ENCODE results near the gene VAV2. TPM values are rescaled to one million over a fixed set of nuclear protein-coding genes. Genes with fewer than 3 reads are reported as not detected.

Gene VAV2
- total and polyA plus RNA-seq, 4 donors: 4.9 to 26.4 (median 17.0) TPM

DNA sequence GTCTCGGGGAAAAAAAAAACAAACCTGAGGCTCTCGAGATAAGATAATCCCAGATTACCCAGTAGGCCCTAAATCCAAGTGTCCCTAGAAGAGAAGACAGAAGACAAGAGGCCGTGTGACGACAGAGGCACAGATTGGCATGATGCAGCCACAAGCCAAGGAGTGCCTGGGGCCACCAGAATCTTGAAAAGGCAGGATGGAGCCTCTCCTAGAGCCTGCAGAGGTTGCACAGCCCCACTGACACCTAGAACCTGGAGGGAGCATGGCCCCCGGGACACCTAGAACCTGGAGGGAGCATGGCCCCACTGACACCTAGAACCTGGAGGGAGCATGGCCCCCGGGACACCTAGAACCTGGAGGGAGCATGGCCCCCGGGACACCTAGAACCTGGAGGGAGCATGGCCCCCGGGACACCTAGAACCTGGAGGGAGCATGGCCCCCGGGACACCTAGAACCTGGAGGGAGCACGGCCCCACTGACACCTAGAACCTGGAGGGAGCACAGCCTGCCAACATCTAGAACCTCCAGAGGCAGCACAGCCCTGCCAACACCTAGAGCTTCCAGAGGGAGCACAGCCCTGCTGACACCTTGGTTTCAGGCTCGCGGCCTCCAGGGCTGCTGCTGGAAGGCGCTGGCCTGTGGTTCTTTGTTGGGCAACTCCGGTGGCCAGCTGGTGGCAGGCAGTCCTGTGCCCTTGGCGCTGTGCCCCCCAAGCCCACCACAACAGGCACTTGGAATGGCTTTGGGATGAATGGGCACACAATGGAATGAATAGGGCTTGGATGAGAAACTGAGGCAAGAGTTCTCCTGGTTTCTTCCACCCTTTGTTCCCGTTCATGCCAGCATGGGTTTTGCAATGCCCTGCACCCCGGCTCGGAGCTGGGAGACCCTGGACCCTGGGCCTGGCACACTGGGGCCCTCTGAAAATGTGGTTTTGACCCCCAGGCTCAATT lies 39.2 kb downstream of the VAV2 start:
- Histone ChIP-seq H3K9ac (ENCODE audit: low read depth in 1 of 2, low read length in 2 of 2) (no peak overlapping the region), H3K4me1 (ENCODE audit: control insufficient read depth in 4 of 4, insufficient read depth in 4 of 4, low read length in 3 of 4) (peaks cover 0 to 25% (median 5%) of the 10 kb centered on the region in 4 donors), H3K27me3 (ENCODE audit: control insufficient read depth in 4 of 4, insufficient read depth in 4 of 4, low read length in 3 of 4) (no peaks in the 10 kb centered on the region), H3K36me3 (ENCODE audit: control insufficient read depth in 4 of 4, insufficient read depth in 3 of 4, low read depth in 1 of 4, low read length in 3 of 4) (no peaks in the 10 kb centered on the region), H3K27ac (ENCODE audit: low read depth in 1 of 2, low read length in 2 of 2) (no peak overlapping the region), H3K9me3 (ENCODE audit: control insufficient read depth in 4 of 4, low read length in 3 of 4) (no peaks in the 10 kb centered on the region), H3K4me3 (ENCODE audit: low read depth in 1 of 3, low read length in 3 of 3) (no peak overlapping the region)
- no peak for DNase-seq (ENCODE audit: low spot score)
- WGBS: 94% methylated on average over 18 of the region's 18 CpGs
- TF ChIP-seq SP1 (IDR thresholded peaks at IDR 0.05): no peak
- TF ChIP-seq, protein P1, sequence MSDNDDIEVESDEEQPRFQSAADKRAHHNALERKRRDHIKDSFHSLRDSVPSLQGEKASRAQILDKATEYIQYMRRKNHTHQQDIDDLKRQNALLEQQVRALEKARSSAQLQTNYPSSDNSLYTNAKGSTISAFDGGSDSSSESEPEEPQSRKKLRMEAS (IDR thresholded peaks at IDR 0.05): no peak
- TF ChIP-seq, protein P2, sequence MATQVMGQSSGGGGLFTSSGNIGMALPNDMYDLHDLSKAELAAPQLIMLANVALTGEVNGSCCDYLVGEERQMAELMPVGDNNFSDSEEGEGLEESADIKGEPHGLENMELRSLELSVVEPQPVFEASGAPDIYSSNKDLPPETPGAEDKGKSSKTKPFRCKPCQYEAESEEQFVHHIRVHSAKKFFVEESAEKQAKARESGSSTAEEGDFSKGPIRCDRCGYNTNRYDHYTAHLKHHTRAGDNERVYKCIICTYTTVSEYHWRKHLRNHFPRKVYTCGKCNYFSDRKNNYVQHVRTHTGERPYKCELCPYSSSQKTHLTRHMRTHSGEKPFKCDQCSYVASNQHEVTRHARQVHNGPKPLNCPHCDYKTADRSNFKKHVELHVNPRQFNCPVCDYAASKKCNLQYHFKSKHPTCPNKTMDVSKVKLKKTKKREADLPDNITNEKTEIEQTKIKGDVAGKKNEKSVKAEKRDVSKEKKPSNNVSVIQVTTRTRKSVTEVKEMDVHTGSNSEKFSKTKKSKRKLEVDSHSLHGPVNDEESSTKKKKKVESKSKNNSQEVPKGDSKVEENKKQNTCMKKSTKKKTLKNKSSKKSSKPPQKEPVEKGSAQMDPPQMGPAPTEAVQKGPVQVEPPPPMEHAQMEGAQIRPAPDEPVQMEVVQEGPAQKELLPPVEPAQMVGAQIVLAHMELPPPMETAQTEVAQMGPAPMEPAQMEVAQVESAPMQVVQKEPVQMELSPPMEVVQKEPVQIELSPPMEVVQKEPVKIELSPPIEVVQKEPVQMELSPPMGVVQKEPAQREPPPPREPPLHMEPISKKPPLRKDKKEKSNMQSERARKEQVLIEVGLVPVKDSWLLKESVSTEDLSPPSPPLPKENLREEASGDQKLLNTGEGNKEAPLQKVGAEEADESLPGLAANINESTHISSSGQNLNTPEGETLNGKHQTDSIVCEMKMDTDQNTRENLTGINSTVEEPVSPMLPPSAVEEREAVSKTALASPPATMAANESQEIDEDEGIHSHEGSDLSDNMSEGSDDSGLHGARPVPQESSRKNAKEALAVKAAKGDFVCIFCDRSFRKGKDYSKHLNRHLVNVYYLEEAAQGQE (IDR thresholded peaks at IDR 0.05): no peak
- no peak for TF ChIP-seq HNF4A (conservative IDR thresholded peaks at IDR 0.05)
- TF ChIP-seq EGR1 (IDR thresholded peaks at IDR 0.05; ENCODE audit: low read depth in 2 of 2): no peak
- no peak for TF ChIP-seq JUND (IDR thresholded peaks at IDR 0.05)
- TF ChIP-seq, protein P3, sequence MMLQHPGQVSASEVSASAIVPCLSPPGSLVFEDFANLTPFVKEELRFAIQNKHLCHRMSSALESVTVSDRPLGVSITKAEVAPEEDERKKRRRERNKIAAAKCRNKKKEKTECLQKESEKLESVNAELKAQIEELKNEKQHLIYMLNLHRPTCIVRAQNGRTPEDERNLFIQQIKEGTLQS (IDR thresholded peaks at IDR 0.05): no peak
- TF ChIP-seq FOXA2 (IDR thresholded peaks at IDR 0.05): no peak
- no peak for TF ChIP-seq GABPA (IDR thresholded peaks at IDR 0.05 in 1 of 2, conservative IDR thresholded peaks at IDR 0.05 in 1 of 2)
- no peak for TF ChIP-seq NR2F2 (IDR thresholded peaks at IDR 0.05)
- TF ChIP-seq FOXA1 (IDR thresholded peaks at IDR 0.05): no peak
- TF ChIP-seq RAD21 (IDR thresholded peaks at IDR 0.05): no peak
- TF ChIP-seq, protein P4, sequence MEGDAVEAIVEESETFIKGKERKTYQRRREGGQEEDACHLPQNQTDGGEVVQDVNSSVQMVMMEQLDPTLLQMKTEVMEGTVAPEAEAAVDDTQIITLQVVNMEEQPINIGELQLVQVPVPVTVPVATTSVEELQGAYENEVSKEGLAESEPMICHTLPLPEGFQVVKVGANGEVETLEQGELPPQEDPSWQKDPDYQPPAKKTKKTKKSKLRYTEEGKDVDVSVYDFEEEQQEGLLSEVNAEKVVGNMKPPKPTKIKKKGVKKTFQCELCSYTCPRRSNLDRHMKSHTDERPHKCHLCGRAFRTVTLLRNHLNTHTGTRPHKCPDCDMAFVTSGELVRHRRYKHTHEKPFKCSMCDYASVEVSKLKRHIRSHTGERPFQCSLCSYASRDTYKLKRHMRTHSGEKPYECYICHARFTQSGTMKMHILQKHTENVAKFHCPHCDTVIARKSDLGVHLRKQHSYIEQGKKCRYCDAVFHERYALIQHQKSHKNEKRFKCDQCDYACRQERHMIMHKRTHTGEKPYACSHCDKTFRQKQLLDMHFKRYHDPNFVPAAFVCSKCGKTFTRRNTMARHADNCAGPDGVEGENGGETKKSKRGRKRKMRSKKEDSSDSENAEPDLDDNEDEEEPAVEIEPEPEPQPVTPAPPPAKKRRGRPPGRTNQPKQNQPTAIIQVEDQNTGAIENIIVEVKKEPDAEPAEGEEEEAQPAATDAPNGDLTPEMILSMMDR (IDR thresholded peaks at IDR 0.05; ENCODE audit: low read depth, low read length, missing input control): no peak
- no peak for TF ChIP-seq YY1 (IDR thresholded peaks at IDR 0.05)

DNA sequence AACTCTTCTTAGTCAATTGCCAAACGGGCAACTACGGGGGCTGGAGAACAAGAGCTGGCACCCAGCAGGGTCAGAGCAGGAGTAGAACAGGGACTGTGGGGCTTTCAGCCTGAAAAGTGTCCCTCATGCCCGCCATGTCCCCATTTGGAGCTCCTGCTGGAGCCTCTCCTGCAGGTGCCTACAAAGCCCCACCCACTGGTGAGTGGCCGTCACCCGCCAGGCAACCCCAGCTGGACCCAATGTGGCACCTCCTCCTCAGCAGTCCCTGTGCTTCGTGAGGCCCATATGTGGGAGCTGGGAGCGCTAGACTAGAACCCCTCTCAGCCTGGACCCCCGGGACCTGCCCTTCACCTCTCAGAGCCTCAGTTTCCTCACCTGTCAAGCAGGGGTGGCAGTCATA lies 40.9 kb downstream of the VAV2 start:
- H3K4me1 ChIP-seq (ENCODE audit: control insufficient read depth in 4 of 4, insufficient read depth in 4 of 4, low read length in 3 of 4): peaks cover 0 to 20% (median 2%) of the 10 kb centered on the region in 4 donors
- 87% methylated on average over 8 of the region's 8 CpGs for WGBS
- H3K4me3 ChIP-seq (ENCODE audit: low read depth in 1 of 3, low read length in 3 of 3): no peak overlapping the region
- H3K9me3 ChIP-seq (ENCODE audit: control insufficient read depth in 4 of 4, low read length in 3 of 4): no peaks in the 10 kb centered on the region
- no peak overlapping the region for H3K9ac ChIP-seq (ENCODE audit: low read depth in 1 of 2, low read length in 2 of 2)
- peaks cover 0 to 3% (median 0%) of the 10 kb centered on the region in 4 donors for H3K36me3 ChIP-seq (ENCODE audit: control insufficient read depth in 4 of 4, insufficient read depth in 3 of 4, low read depth in 1 of 4, low read length in 3 of 4)
- H3K27me3 ChIP-seq (ENCODE audit: control insufficient read depth in 4 of 4, insufficient read depth in 4 of 4, low read length in 3 of 4): no peaks in the 10 kb centered on the region
- H3K27ac ChIP-seq (ENCODE audit: low read depth in 1 of 2, low read length in 2 of 2): peak overlapping the region in 1 of 2 donors; percentile 58
- DNase-seq (ENCODE audit: low spot score): no peak
- no peak for TF ChIP-seq YY1 (IDR thresholded peaks at IDR 0.05)
- no peak for TF ChIP-seq RXRA (IDR thresholded peaks at IDR 0.05)
- TF ChIP-seq FOXA1 (IDR thresholded peaks at IDR 0.05): no peak
- no peak for TF ChIP-seq FOXA2 (IDR thresholded peaks at IDR 0.05)
- TF ChIP-seq, protein P1 (IDR thresholded peaks at IDR 0.05): no peak
- TF ChIP-seq, protein P4 (IDR thresholded peaks at IDR 0.05; ENCODE audit: low read depth, low read length, missing input control): no peak
- TF ChIP-seq, protein P5, sequence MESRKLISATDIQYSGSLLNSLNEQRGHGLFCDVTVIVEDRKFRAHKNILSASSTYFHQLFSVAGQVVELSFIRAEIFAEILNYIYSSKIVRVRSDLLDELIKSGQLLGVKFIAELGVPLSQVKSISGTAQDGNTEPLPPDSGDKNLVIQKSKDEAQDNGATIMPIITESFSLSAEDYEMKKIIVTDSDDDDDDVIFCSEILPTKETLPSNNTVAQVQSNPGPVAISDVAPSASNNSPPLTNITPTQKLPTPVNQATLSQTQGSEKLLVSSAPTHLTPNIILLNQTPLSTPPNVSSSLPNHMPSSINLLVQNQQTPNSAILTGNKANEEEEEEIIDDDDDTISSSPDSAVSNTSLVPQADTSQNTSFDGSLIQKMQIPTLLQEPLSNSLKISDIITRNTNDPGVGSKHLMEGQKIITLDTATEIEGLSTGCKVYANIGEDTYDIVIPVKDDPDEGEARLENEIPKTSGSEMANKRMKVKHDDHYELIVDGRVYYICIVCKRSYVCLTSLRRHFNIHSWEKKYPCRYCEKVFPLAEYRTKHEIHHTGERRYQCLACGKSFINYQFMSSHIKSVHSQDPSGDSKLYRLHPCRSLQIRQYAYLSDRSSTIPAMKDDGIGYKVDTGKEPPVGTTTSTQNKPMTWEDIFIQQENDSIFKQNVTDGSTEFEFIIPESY (IDR thresholded peaks at IDR 0.05): no peak
